IMR-90 (cell line): ENCODE results near the gene LTBP1. TPM values are rescaled to one million over a fixed set of nuclear protein-coding genes. Genes with fewer than 3 reads are reported as not detected.

Experiments
- ATAC-seq: fragments of 200-7000 bp; cut with Tn5 transposase; 2 replicates; pipeline ENCODE4 v1.9.1; 2020; ENCODE audit warnings: low read depth, mild to moderate bottlenecking, moderate library complexity
- BruUV-seq: library from RNA; stranded (reverse); fragments of 400-500 nt; replicated peaks from 2 replicates; lab custom pipeline; 2021; lab: Mats Ljungman, UMichigan
- CTCF ChIA-PET: fragments of 300-600 bp; formaldehyde crosslinking; extraction: SDS; loops from one replicate; lab custom pipeline; 2021; ENCODE audit warnings: antibody characterized with exemption; lab: Yijun Ruan, JAX
- POLR2A ChIA-PET: fragments of 300-600 bp; sonication (Branson Sonifier 250); formaldehyde crosslinking; loops from one replicate; lab custom pipeline; 2022; ENCODE audit warnings: antibody characterized with exemption; ENCODE audit not compliant: unreplicated experiment; lab: Charles Lee
- DNase-seq: peaks from one replicate; pipeline ENCODE4 v3.0.0; 2013
- H2AFZ ChIP-seq: replicated peaks from 2 replicates; pipeline ENCODE3; 2013; ENCODE audit warnings: low read length, mild to moderate bottlenecking; ENCODE audit not compliant: poor library complexity
- H2AK5ac ChIP-seq: 2 replicates; pipeline ENCODE4 v1.6.1; 2013; ENCODE audit warnings: low read depth, low read length, inconsistent platforms
- H2AK9ac ChIP-seq: replicated peaks from 2 replicates; pipeline ENCODE3; 2013; ENCODE audit warnings: mild to moderate bottlenecking, low read depth, low read length, moderate library complexity; ENCODE audit not compliant: poor library complexity
- H2BK120ac ChIP-seq: 2 replicates; pipeline ENCODE4 v1.6.1; 2013; ENCODE audit warnings: low read depth, low read length, inconsistent platforms
- H2BK15ac ChIP-seq: 3 replicates; pipeline ENCODE4 v1.6.1; 2013; ENCODE audit warnings: low read depth, low read length, inconsistent platforms
- H2BK20ac ChIP-seq: 2 replicates; pipeline ENCODE4 v1.6.1; 2013; ENCODE audit warnings: low read depth, mild to moderate bottlenecking, inconsistent platforms, low read length, moderate library complexity
- H2BK5ac ChIP-seq: 2 replicates; pipeline ENCODE4 v1.6.1; 2013; ENCODE audit warnings: mild to moderate bottlenecking, low read depth, low read length, inconsistent platforms; ENCODE audit not compliant: poor library complexity, severe bottlenecking
- H3K14ac ChIP-seq: replicated peaks from 2 replicates; pipeline ENCODE4 v1.6.1; 2013; ENCODE audit warnings: low read depth, low read length, inconsistent platforms
- H3K18ac ChIP-seq: 2 replicates; pipeline ENCODE4 v1.6.1; 2013; ENCODE audit warnings: low read depth, low read length, control low read depth
- H3K23ac ChIP-seq: 2 replicates; pipeline ENCODE4 v1.6.1; 2013; ENCODE audit warnings: low read depth, low read length, inconsistent platforms
- H3K27ac ChIP-seq: 2 replicates; pipeline ENCODE4 v1.5.1; 2013; ENCODE audit warnings: mild to moderate bottlenecking, control low read depth, low read length; ENCODE audit not compliant: insufficient read depth
- H3K27me3 ChIP-seq: 2 replicates; pipeline ENCODE4 v1.6.1; 2013; ENCODE audit warnings: low read length; ENCODE audit not compliant: control insufficient read depth, insufficient read depth
- H3K36me3 ChIP-seq: 2 replicates; pipeline ENCODE4 v1.6.1; 2013; ENCODE audit warnings: low read length, mixed read lengths; ENCODE audit not compliant: control insufficient read depth, insufficient read depth
- H3K4ac ChIP-seq: 2 replicates; pipeline ENCODE4 v1.6.1; 2013; ENCODE audit warnings: low read depth, low read length, inconsistent platforms
- H3K4me1 ChIP-seq: 2 replicates; pipeline ENCODE4 v1.6.1; 2013; ENCODE audit warnings: low read length, mixed read lengths; ENCODE audit not compliant: control insufficient read depth, insufficient read depth
- H3K4me2 ChIP-seq: 2 replicates; pipeline ENCODE4 v1.6.1; 2013; ENCODE audit warnings: low read depth, mild to moderate bottlenecking, control low read depth, low read length, moderate library complexity
- H3K4me3 ChIP-seq: 2 replicates; pipeline ENCODE4 v1.5.1; 2013; ENCODE audit warnings: low read depth, mild to moderate bottlenecking, control low read depth, low read length, moderate library complexity; ENCODE audit not compliant: insufficient read depth
- H3K56ac ChIP-seq: 2 replicates; pipeline ENCODE4 v1.6.1; 2013; ENCODE audit warnings: low read length, inconsistent platforms; ENCODE audit not compliant: insufficient read depth; ENCODE audit errors: extremely low read depth
- H3K79me1 ChIP-seq, 2 experiments: 2 replicates each; pipeline ENCODE4 v1.6.1; 2013; ENCODE audit warnings: low read length in 2 of 2, inconsistent platforms in 1 of 2, low read depth in 1 of 2
- H3K9ac ChIP-seq: 2 replicates; pipeline ENCODE4 v1.6.1; 2013; ENCODE audit warnings: low read depth, low read length, control low read depth
- H3K9me1 ChIP-seq: 2 replicates; pipeline ENCODE4 v1.6.1; 2013; ENCODE audit warnings: low read length, inconsistent platforms; ENCODE audit not compliant: insufficient read depth
- H3K9me3 ChIP-seq: 2 replicates; pipeline ENCODE4 v1.6.1; 2013; ENCODE audit warnings: low read length; ENCODE audit not compliant: control insufficient read depth, insufficient read depth
- H4K20me1 ChIP-seq: 2 replicates; pipeline ENCODE4 v1.6.1; 2013; ENCODE audit warnings: low read length, inconsistent platforms; ENCODE audit not compliant: insufficient read depth
- H4K5ac ChIP-seq: 2 replicates; pipeline ENCODE4 v1.6.1; 2013; ENCODE audit warnings: mild to moderate bottlenecking, low read depth, low read length, control low read depth
- H4K8ac ChIP-seq, 2 experiments: 2 replicates each; pipeline ENCODE4 v1.6.1; 2013; ENCODE audit warnings: low read depth in 2 of 2, low read length in 2 of 2, control low read depth in 1 of 2, inconsistent platforms in 1 of 2
- H4K91ac ChIP-seq: 2 replicates; pipeline ENCODE4 v1.6.1; 2013; ENCODE audit warnings: low read depth, low read length, inconsistent platforms; ENCODE audit not compliant: insufficient read depth
- CEBPB ChIP-seq: IDR thresholded peaks from 2 replicates; pipeline ENCODE4 v1.6.1; 2012; ENCODE audit warnings: low read depth, low read length, improper control_type of control experiment
- CHD1 ChIP-seq: IDR thresholded peaks from 2 replicates; pipeline ENCODE4 v1.6.1; 2012; ENCODE audit warnings: low read depth, low read length, improper control_type of control experiment
- NFE2L2 ChIP-seq: fragments of 150-350 bp; IDR thresholded peaks from 2 replicates; pipeline ENCODE4 v1.6.1; 2016; ENCODE audit warnings: low read depth, mild to moderate bottlenecking, low read length
- WGBS, 2 experiments: methylation state at CpG; one replicate each; pipeline versions ENCODE4 v1.1.5 to v1.1.7; 2013; ENCODE audit warnings: missing lambda C conversion rate in 2 of 2; ENCODE audit not compliant: insufficient read length in 1 of 2; ENCODE audit errors: extremely low coverage in 2 of 2; 5-methylcytosine and 5-hydroxymethylcytosine counted together
- dilution Hi-C: fragments of 300-500 bp; cut with HindIII; formaldehyde crosslinking; loops from one replicate; pipeline ENCODE4 v1.14.3; 2018; ENCODE audit warnings: low sequenced_read_pairs; ENCODE audit not compliant: unreplicated experiment
- in situ Hi-C: fragments of 300-500 bp; cut with MboI; formaldehyde crosslinking; loops from 3 replicates; pipeline ENCODE4 v1.14.3; 2019; ENCODE audit warnings: low sequenced_read_pairs, inconsistent platforms, mixed read lengths
- intact Hi-C: fragments of 100-400 bp; cut with micrococcal nuclease; formaldehyde crosslinking; loops from 2 replicates; pipeline ENCODE4 v1.10.0; 2022
- polyA plus RNA-seq, 3 experiments: library from polyadenylated mRNA; depleted of rRNA; stranded (reverse); fragments of >200 nt; gene quantifications; 2 replicates each; pipeline ENCODE4 v1.2.3, GENCODE V29; 2012; ENCODE audit warnings: low replicate concordance in 1 of 3
- total RNA-seq: library from RNA; depleted of rRNA; stranded (reverse); fragments of >200 nt; gene quantifications from 2 replicates; pipeline ENCODE4 v1.2.3, GENCODE V29; 2012

The LTBP1 gene
- total and polyA plus RNA-seq, 2 of the 4 experiments (the other 2 are of a cell fraction): 235 to 326 TPM

- no peak overlapping the region; the same call in 1 of the 2 replicates for H4K5ac ChIP-seq
- H3K23ac ChIP-seq: no peak overlapping the region
- no peak overlapping the region for H2AK9ac ChIP-seq
- no peak overlapping the region for H3K4me3 ChIP-seq
- no CpG with 5 or more reads among the region's 3 CpGs for WGBS, 2 experiments
- peak overlapping the region; percentile 32 to 62; a peak in 3 of 4 replicates for H4K8ac ChIP-seq
- peaks cover 29 to 48% of the 10 kb centered on the region in 2 experiments for H3K79me1 ChIP-seq
- peaks cover 5% of the 10 kb centered on the region; the same call in 1 of the 2 replicates for H3K9me1 ChIP-seq
- ATAC-seq: no peak
- intact Hi-C loops: no loop called here
- no peaks in the 10 kb centered on the region for H3K27me3 ChIP-seq
- peak overlapping the region; percentile 40 for H3K18ac ChIP-seq
- H2BK120ac ChIP-seq: peak overlapping the region; percentile 66
- H3K4ac ChIP-seq: peak overlapping the region; percentile 42
- H2BK15ac ChIP-seq: 0 out of 3 replicates have a peak overlapping the region, but pooled peaks have one; percentile 35
- peak overlapping the region; percentile 74; the same call in 1 of the 2 replicates for H3K14ac ChIP-seq
- no peak overlapping the region for H3K4me2 ChIP-seq
- H3K36me3 ChIP-seq: peaks cover 12% of the 10 kb centered on the region
- H2BK5ac ChIP-seq: peak overlapping the region; percentile 91
- DNase-seq: no peak
- H3K9me3 ChIP-seq: no peaks in the 10 kb centered on the region
- H4K20me1 ChIP-seq: no peaks in the 10 kb centered on the region
- ChIA-PET CTCF (no interaction called here), POLR2A (no interaction called here)
- no peak overlapping the region for H3K9ac ChIP-seq
- H3K27ac ChIP-seq: peak overlapping the region; percentile 30; the same call in 1 of the 2 replicates
- TF ChIP-seq CEBPB (no peak), NFE2L2 (no peak), CHD1 (no peak)
- no TSS peak for BruUV-seq
- H2BK20ac ChIP-seq: peak overlapping the region; percentile 35
- peaks cover 11% of the 10 kb centered on the region for H3K4me1 ChIP-seq
- dilution Hi-C loops: no loop called here
- H3K56ac ChIP-seq: no peak overlapping the region
- in situ Hi-C loops: no loop called here
- H2AK5ac ChIP-seq: peak overlapping the region; percentile 54
- H4K91ac ChIP-seq: peak overlapping the region; percentile 66; the same call in 1 of the 2 replicates
- H2AFZ ChIP-seq: no peak overlapping the region
These were observed 294.8 kb downstream of the LTBP1 start for GRCh38 chr2:33241581-33241980.
